Fibroblast of mammary gland (primary cell): Measurements from ENCODE around the gene CSF3R.
"Not testable (repeated sequence)": the region's sequence is repeated elsewhere in the genome, so short reads cannot be mapped to it uniquely, and the experiment has no call there.

ENCODE experiments used
- DNase-seq: peaks from one replicate; pipeline ENCODE4 v3.0.0-alpha.2; 2010; ENCODE audit warnings: low read depth
- H3K4me3 ChIP-seq: 2 replicates; pipeline ENCODE4 v1.5.1; 2011; ENCODE audit warnings: low read depth, mild to moderate bottlenecking, low read length, moderate library complexity; ENCODE audit not compliant: control insufficient read depth
- CTCF ChIP-seq: conservative IDR thresholded peaks from 2 replicates; pipeline ENCODE4 v1.5.1; 2011; ENCODE audit warnings: low read depth, low read length, inconsistent platforms; ENCODE audit not compliant: control insufficient read depth, insufficient read depth

Gene CSF3R

DNA sequence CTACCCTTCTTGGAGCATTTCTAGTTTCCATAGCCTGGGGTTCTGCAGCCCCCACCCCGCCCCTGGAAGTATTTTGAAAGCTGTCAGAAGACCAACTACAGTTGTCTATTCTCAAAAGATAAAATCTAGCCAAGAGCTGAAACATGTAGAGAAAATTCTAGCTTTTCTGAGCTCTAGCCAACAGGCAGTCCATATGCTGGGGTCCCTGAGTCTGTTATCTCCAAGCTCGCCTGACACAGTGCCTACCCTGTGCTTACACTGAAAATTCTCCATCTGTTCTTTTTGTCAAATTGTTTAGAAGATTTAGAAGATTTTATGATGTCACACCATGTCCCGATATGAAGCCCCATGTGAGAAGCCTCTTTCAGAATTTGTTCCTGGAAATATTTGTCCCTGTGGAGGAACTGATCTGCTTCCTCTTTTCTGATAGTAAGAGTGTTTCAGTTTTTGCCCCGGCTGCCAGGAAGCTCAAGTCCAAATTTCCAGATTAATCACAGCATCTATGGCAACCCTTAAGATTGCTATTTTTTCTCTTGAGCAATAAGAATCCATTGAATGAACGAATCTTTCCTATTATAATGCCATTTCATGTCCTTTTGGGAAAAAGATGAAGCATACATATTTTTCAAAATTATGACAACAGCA lies 23.7 kb upstream of the CSF3R start:
- TF ChIP-seq CTCF, result no peak
- DNase-seq, result no peak

DNA sequence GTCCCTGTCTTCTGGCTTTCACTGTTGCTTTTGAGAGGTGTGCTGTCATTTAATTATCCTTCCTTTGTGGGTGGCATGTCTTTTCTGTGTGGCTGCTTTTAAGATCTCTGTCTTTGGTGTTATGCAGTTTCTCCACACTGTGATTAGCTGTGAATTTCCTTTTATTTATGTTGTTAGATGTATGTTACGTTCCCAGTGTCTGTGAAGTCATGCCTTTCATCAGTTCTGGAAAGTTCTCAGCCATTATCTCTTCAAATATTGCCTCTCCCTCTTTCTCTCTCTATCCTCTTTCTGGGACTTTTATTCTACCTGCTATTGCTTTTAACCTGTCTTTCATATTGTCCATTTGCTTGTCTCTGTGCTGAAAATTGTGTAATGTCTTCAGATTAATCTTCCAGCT lies 21.0 kb upstream of the CSF3R start:
- TF ChIP-seq CTCF, result no peak

More for the DNA sequence above, 23.7 kb upstream of the CSF3R start:
- H3K4me3 ChIP-seq, result no peak overlapping the region

DNA sequence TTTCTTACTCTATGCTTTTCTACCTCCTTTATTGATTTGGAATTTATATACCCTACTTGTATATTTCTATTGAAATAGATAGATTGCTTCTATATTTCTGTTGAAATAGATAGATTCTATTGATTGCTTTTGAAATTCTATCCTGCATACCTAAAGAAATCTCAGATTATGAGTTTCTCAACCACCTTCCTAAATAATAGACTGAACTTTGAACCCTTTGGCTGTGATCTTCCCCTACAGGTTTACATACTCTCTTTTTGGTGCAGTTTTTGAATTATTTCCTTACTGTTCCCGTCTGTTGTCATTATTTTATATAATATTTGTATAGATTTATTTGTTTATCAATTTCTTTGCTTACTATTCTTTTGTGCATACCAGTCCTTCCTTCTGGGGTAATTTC lies 20.4 kb upstream of the CSF3R start:
- DNase-seq, result no peak
- TF ChIP-seq CTCF, result no peak
- H3K4me3 ChIP-seq, result no peak overlapping the region

More for the DNA sequence above, 21.0 kb upstream of the CSF3R start:
- no peak overlapping the region for H3K4me3 ChIP-seq
- DNase-seq, result no peak

DNA sequence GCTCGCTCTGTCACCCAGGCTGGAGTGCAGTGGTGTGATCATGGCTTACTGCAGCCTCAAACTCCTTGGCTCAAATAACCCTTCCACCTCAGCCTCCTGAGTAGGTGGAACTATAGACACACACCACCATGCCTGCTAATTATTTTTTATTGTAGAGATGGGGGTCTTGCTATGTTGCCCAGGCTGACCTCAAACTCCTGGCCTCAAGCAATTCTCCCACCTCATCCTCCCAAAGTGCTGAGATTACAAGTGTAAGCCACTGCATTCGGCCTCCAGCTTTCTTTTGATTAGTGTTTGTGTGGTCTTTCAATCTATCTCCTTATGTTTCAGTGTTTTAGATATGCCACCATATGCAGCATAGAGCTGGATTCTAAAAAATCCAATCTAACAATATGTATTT lies 19.9 kb upstream of the CSF3R start:
- TF ChIP-seq CTCF, result no peak
- DNase-seq, result no peak
- H3K4me3 ChIP-seq, result no peak overlapping the region

DNA sequence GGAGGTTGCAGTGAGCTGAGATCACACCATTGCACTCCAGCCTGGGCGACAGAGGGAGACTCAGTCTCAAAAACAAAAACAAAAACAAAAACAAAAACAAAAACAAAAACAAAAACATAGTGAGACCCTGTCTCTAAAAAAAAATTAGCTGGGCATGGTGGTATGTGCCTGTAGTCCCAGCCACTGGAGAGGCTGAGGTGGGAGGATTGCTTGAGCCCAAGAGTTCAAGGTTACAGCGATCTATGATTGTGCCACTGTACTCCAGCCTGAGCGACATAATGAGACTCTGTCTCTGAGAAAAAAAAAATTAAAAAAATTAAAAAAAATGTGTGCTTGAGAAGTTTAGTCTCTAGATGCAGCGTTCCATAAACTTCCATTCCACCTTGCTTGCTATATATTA lies 19.2 kb upstream of the CSF3R start:
- not testable (repeated sequence) for H3K4me3 ChIP-seq, DNase-seq

- no peak for TF ChIP-seq CTCF
- no peak overlapping the region for H3K4me3 ChIP-seq
- DNase-seq, result no peak
Measured at GRCh38 chr1:36497207-36497606, 14.5 kb upstream of the CSF3R start.

DNA sequence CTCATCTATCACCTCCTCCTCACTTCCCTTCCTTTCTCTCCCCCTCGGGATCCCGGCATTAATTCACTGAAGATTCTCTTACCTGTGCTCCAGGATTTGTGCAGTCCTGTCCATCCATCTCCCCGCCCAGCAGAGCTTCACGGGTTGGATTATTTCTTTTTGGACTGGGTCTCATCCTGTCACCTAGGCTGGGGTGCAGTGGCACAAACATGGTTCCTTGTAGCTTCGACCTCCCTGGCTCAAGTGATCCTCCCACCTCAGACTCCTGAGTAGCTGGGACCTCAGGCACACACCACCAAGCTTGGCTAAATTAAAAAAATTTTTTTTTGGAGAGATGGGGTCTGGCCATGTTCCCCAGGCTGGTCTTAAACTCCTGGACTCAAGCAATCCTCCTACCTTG lies 12.3 kb upstream of the CSF3R start:
- H3K4me3 ChIP-seq, result no peak overlapping the region
- DNase-seq, result no peak
- TF ChIP-seq CTCF, result no peak
